NCI-H526 treated with DMSO at 0.1 percent for 48 hours (cell line): ENCODE data around the gene CNR2.
"Not testable (repeated sequence)": the region's sequence is repeated elsewhere in the genome, so short reads cannot be mapped to it uniquely, and the experiment has no call there.

ENCODE experiments used
- DNase-seq: peaks from one replicate; lab custom pipeline; 2025; lab: John Stamatoyannopoulos, UW

CNR2 gene

DNA sequence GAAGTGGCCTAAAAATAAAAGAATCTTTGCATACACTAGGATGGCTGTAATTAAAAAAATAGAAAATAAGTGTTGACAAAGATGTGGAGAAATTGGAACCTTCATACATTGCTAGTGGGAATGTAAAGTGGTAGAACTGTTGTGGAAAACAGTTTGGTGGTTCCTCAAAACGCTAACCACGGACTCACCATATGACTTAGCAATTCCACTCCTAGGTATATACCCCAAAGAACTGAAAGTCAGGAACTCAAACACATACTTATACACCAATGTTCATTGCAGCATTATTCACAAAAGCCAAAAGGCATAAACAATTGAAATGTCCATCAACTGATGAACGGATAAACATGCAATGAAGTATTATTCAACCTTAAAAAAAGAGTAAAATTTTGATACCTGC, 77.1 kb downstream of the CNR2 start:
- no peak for DNase-seq

DNA sequence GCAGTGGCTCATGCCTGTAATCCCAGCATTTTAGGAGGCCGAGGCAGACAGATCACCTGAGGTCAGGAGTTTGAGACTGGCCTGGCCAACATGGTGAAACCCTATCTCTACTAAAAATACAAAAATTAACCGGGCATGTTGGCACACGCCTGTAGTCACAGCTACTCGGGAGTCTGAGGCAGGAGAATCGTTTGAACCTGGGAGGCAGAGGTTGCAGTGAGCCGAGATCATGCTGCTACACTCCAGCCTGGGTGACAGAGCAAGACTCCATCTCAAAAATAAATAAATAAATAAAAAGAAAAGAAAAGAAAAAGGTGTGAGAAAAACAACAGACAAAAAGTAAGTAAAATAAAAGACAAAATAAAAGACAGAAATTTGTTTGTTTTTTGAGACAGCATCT, 79.0 kb downstream of the CNR2 start:
- DNase-seq = not testable (repeated sequence)

DNA sequence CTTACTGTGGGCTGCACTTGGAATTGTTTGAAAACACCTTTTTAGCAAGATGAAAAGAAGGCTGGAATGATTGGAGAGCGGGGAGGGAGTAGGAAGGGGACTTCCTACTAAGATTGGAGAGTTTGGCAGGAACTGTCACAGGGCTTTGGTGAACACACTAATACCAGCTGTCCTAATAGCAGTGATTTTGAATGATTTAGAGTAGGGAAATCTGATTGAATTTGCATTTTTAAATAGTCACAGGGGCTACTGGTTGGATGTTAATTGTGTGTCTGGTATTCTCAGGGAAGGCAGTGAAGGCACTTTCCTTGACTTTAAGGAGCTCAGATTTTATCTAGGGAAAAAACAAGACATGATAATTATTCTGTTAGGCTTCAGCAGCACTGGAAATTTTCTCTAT, 85.4 kb downstream of the CNR2 start:
- no peak for DNase-seq

DNA sequence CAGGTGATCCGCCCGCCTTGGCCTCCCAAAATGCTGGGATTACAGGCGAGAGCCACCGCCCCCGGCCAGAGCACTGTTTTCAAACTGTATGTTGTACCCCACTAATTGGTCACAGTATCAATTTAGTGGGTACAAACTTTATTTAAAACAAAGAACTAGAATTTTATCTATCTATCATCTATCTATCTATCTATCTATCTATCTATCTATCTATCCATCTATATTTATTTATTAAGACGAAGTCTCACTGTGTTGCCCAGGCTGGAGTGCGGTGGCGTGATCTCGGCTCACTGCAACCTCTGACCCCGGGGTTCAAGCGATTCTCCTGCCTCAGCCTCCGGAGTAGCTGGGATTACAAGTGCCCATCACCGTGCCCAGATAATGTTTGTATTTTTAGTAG, 86.6 kb downstream of the CNR2 start:
- DNase-seq = not testable (repeated sequence)

DNA sequence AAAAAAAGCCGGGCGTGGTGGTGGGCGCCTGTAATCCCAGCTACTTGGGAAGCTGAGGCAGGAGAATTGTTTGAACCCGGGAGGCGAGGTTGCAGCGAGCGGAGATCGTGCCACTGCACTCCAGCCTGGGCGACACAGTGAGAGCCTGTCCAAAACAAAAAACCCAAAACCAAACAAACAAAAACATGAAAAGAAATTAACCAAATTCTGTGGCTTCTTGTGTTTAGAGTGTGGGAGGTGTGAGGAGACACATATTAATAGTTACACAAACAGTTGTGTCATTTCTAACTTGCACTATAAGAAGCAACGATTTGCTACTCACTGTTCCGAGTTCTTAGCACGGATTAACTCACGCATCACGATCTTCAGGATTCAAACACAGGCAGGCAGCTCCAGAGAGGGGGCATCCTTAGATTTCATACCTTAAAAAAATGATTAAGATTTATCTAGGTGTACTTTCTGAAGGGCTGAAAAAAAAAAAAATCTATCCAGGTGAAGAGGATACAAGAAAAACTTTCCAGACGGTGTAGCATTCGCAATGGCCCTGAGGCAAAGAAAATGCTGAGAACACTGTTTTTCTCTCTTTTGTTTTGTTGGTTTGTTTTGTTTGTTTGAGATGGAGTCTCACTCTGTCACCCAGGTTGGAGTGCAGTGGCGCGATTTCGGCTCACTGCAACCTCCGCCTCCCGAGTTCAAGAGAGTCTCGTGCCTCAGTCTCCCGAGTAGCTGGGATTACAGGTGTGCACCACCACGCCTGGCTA, 87.2 kb downstream of the CNR2 start:
- DNase-seq = no peak

DNA sequence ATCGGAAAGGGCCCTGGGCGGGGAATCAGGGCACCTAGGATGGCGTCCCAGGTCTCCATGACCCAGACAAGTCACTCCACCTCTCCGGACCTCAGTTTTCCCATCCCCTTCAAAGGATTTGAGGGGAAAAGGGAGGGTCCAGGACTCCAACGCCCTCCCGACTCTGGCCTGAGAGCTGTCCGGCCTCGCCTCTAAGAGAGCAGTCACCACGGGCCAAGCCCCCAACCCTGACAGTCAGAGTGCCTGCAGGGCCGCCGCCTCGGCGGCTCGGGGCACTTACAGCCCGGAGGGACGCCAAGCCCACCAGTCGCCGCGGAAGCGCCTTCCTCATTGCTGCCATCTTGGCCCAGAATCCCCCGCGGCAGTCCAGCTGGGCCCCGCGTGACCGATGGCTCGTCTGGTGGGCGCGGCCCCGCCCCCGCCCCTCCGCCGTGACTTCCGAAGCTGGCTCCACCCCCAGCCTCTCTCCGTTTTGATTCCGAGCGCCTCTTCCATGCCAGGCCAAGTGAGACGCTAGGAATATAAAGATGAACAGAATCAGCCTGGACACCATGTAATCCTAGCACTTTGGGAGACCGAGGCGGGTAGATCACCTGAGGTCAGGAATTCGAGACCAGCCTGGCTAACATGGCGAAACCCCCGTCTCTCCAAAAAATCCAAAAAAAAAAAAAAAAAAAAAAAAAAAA, 87.9 kb downstream of the CNR2 start, which contains the start of gene HMGCL:
Gene HMGCL, minus strand, starts transcription at position 354 of the 686 bp plus-strand sequence. Its CDS starts 14 bp downstream, at position 340.
- peak; percentile 80 for DNase-seq

DNA sequence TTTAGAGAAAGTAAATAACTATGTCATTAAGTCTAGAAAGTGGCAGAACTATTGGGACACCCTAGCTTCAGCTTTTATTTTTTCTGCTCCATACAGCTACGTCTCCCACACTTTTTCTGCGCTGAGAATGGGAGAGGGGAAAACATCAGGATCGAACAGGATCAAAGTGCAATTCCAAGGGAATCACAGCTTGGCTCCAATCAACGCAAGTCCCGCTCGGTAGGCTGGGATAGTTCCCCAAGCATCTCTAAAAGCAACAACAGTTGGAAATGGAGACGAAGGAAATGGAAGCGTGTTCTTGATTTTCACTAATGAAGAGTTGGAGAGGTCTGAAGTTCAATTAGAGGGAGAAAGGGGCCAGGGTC, 88.5 kb downstream of the CNR2 start:
- DNase-seq = no peak

DNA sequence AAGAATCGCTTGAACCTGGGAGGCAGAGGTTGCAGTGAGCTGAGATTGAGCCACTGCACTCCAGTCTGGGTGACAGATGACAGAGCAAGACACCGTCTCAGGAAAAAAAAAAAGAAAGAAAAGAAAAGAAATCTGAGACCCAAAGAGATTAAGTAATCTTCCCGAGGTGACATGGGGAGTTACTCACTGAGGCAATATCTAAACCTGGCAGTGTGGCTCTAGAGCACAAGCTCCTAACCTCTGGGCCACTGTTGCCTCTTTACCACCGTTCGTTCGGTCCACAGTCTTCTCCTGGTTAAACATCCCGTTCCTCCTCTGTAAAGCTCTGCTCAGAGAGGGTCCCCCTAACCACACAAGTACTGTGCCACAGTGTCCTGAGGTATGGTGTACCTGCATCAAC, 89.4 kb downstream of the CNR2 start:
- DNase-seq = no peak
